Brain microvascular endothelial cell (primary cell): ENCODE data around the gene BPIFA1.

Source experiments
- DNase-seq: peaks from one replicate; pipeline ENCODE4 v3.0.0-alpha.2; 2020
- H3K27ac ChIP-seq: fragments of 250-450 bp; sonication (Bioruptor Pico); 2 replicates; pipeline ENCODE4 v1.5.1; 2020; ENCODE audit warnings: mild to moderate bottlenecking, moderate library complexity
- H3K27me3 ChIP-seq: fragments of 250-450 bp; sonication (Bioruptor Pico); replicated peaks from 2 replicates; pipeline ENCODE4 v1.5.1; 2020; ENCODE audit warnings: mild to moderate bottlenecking
- H3K36me3 ChIP-seq: fragments of 250-450 bp; sonication (Bioruptor Pico); replicated peaks from 2 replicates; pipeline ENCODE4 v1.5.1; 2020; ENCODE audit warnings: mild to moderate bottlenecking
- H3K4me3 ChIP-seq: 2 replicates; pipeline ENCODE4 v1.5.1; 2011; ENCODE audit warnings: low read depth, mild to moderate bottlenecking, control low read depth, low read length, moderate library complexity
- in situ Hi-C: cut with HindIII; loops from 2 replicates; pipeline ENCODE4 v1.10.0; 2017; ENCODE audit warnings: low sequenced_read_pairs, low pct_ligation_motif_present
- TF ChIP-seq, protein P1 (sequence below): IDR thresholded peaks from 2 replicates; pipeline ENCODE4 v1.5.1; 2011; ENCODE audit warnings: low read depth, mild to moderate bottlenecking, moderate library complexity, low read length, control low read depth, inconsistent platforms; ENCODE audit errors: missing control alignments

BPIFA1 gene

DNA sequence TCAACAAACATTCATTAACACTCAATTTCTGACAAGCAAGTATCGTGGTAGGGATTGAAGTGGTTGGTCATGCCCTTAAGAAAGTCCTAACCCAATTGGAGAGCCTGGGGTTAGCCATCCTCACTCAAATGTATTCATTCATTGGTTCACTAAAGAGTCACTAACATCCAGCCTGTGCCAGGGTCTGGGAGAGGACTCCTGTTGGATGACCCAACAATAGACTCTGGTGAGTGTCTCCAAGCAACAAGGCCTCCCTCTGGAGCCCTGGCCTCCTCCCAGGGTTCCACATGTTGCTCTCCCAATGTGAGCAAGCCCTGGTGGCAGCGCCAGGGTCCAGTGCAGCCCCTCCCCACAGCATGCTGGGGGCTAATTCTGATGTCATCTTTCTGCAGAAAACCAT is 18.7 kb upstream of the BPIFA1 start, which contains the start of gene BPIFA3:
BPIFA3 (plus strand) TSS at position 301 of the 400 bp plus-strand sequence. CDS start 185 bp downstream, outside the sequence.
- in situ Hi-C loops, result no loop called here

DNA sequence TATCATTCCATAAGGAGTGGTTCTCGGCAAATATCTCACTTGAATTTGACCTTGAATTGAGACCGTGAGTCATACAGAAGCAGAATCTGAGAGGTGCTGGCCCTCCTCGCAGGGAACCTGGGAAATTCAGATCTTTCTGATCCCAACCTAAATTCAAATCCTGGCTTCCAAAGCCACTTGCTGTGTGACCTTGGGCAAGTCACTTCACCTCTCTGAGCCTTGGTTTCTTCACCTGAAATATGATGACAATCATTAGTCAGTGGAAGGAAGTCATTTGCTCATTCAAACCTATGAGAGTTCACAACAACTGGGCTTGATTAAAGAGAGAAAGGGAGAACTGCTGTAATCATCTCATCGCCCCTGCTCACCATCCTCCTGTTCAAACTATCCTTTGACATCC is 11.4 kb upstream of the BPIFA1 start:
- no peaks in the 10 kb centered on the region for H3K36me3 ChIP-seq
- no peak for DNase-seq
- H3K27ac ChIP-seq, result no peak overlapping the region
- H3K27me3 ChIP-seq, result no peaks in the 10 kb centered on the region
- TF ChIP-seq, protein P1, sequence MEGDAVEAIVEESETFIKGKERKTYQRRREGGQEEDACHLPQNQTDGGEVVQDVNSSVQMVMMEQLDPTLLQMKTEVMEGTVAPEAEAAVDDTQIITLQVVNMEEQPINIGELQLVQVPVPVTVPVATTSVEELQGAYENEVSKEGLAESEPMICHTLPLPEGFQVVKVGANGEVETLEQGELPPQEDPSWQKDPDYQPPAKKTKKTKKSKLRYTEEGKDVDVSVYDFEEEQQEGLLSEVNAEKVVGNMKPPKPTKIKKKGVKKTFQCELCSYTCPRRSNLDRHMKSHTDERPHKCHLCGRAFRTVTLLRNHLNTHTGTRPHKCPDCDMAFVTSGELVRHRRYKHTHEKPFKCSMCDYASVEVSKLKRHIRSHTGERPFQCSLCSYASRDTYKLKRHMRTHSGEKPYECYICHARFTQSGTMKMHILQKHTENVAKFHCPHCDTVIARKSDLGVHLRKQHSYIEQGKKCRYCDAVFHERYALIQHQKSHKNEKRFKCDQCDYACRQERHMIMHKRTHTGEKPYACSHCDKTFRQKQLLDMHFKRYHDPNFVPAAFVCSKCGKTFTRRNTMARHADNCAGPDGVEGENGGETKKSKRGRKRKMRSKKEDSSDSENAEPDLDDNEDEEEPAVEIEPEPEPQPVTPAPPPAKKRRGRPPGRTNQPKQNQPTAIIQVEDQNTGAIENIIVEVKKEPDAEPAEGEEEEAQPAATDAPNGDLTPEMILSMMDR, result no peak
- no peak overlapping the region for H3K4me3 ChIP-seq
- in situ Hi-C loops, result no loop called here

More for the DNA sequence above, 18.7 kb upstream of the BPIFA1 start, which contains the start of gene BPIFA3:
- Histone ChIP-seq H3K4me3 (no peak within 1 kb of the TSS), H3K36me3 (no peaks in the 10 kb centered on the region), H3K27ac (no peak within 1 kb of the TSS), H3K27me3 (no peaks in the 10 kb centered on the region)
- TF ChIP-seq, protein P1, result no peak
- no peak for DNase-seq

DNA sequence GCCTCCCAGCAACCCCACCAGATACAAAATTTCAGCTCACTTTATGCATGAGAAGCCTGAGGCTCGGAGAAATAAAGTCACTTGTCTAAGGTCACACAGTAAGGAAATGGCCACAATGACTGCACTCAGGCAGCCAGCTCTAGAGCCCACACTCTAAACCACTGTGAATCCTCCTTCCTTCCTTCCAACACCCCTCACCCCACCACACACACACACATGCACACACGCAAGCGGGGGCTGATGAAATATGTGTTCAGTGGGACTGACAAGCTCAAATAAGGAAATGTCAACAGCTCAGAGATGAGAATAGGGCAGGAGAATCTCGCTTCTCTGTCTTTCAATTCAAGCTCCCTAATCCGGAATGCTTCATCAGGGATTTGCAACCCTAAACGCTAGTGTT is 6.0 kb upstream of the BPIFA1 start:
- H3K27ac ChIP-seq, result no peak overlapping the region
- H3K36me3 ChIP-seq, result no peaks in the 10 kb centered on the region
- H3K27me3 ChIP-seq, result no peaks in the 10 kb centered on the region
- no peak for DNase-seq
- in situ Hi-C loops, result no loop called here
- H3K4me3 ChIP-seq, result no peak overlapping the region
- TF ChIP-seq, protein P1, result no peak

DNA sequence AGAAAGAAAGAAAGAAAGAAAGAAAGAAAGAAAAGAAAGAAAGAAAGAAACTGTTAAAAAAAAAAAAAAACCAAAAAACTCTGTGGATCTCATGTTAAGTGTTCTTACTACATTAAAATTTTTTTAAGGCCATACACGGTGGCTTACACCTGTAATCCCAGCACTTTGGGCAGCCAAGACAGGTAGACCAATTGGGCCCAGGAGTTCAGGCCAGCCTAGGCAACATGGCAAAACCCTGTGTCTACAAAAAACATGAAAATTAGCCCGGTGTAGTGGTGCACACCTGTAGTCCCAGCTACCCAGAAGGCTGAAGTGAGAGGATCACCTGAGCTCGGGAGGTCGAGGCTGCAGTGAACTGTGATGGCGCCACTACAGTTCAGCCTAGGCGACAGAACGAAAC is 4.6 kb upstream of the BPIFA1 start:
- Histone ChIP-seq H3K36me3 (no peaks in the 10 kb centered on the region), H3K27me3 (no peaks in the 10 kb centered on the region)
- in situ Hi-C loops, result no loop called here

DNA sequence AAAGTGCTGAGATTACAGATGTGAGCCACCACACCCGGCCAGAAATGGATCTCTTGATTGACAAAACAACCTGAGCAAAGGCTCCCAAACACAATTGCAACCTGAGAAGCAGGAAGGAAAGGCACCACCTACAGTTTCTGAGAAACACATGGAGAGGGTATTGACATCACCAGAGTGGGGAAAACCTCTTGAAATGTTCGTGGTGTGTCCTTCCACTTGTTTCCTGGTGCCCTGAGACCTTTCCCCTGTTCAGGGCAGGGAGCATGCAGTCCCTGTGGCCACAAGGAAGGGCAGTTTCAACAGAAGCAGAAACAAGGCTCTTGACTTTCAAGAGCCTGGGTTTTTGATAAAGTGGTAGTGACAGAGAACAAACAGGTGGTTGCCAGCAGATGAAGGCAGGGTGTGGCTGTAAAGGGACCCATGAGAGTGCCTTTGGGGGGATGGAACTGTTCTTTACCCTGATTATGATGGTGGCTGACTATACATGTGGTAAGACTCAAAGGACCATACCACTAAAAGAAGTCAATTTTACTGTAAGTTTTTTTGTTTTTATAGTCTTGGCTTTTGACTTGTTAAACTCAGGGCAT is 3.2 kb upstream of the BPIFA1 start:
- Histone ChIP-seq H3K27me3 (no peaks in the 10 kb centered on the region), H3K4me3 (no peak overlapping the region), H3K27ac (no peak overlapping the region), H3K36me3 (no peaks in the 10 kb centered on the region)
- TF ChIP-seq, protein P1, result no peak
- in situ Hi-C loops, result no loop called here
- no peak for DNase-seq

More for the DNA sequence above, 4.6 kb upstream of the BPIFA1 start:
- TF ChIP-seq, protein P1, result no peak
- no peak for DNase-seq
- no peak overlapping the region for H3K27ac ChIP-seq
- H3K4me3 ChIP-seq, result no peak overlapping the region
